ENCODE results near the gene CPSF4L.

GRCh38 chr17:73282629-73283028 lies 20.9 kb upstream of the CPSF4L start:
- no peak for TF ChIP-seq CTCF (IDR thresholded peaks at IDR 0.05)
- TF ChIP-seq EP300 (IDR thresholded peaks at IDR 0.05) = no peak
